Heart left ventricle (tissue), 13 donors: ENCODE results near the gene GPX5.

ENCODE experiments used
- CTCF ChIP-seq, 12 donors: fragments of 200-600 bp; sonication (generic) in 4 of 12; IDR thresholded peaks; one replicate each; pipeline versions ENCODE4 v1.5.0 to v1.8.0; 2018 to 2022; ENCODE audit warnings: antibody characterized with exemption in 12 of 12, mild to moderate bottlenecking in 5 of 12
- POLR2A ChIP-seq, 2 donors: fragments of 450-650 bp; IDR thresholded peaks; one replicate each; pipeline ENCODE4 v1.6.1; 2017; ENCODE audit warnings: antibody characterized with exemption in 2 of 2, mild to moderate bottlenecking in 2 of 2, moderate library complexity in 2 of 2
- donor health status: ischemic (EF 13 %, LVEDD 7.1; RV severe dilation, severe dysfunction).
- donor health status: DM: no; HTN: yes; CAD: no.
- donor health status: DM: no; HTN: no; CAD: no.
- donor health status: ischemic (EF 25% LVEDD 6.9; RV normal size, moderate dysfunction).
- donor health status: ischemic (EF 25% LVEDD 5.7; RV mildly dilated, moderate dysfunction).
- donor health status: ischemic (EF 35%, LVEDD 5.7; RV mildly dilated, moderate dysfunction).
- donor health status: nonischemic (EF 11% LVEDD 7.7; RV severe dilation, severe dysfunction).
- donor health status: DM: yes; HTN: yes; CAD: no.
- donor health status: PGD.
- donor health status: ischemic (EF 29% LVEDD 5.4; RV normal size, mild dysfunction).
- donor health status: nonischemic (EF 23%, LVEDD 6.1; RV moderate dilation, normal function).

- no peak for TF ChIP-seq CTCF (IDR thresholded peaks at IDR 0.05)
- TF ChIP-seq POLR2A (IDR thresholded peaks at IDR 0.05), result no peak
These were observed 39.1 kb upstream of the GPX5 start for GRCh38 chr6:28486533-28486932.
